DMS114 treated with DMSO at 0.1 percent for 48 hours (cell line): ENCODE data around the gene NLRP9.
"Not testable (repeated sequence)": the region's sequence is repeated elsewhere in the genome, so short reads cannot be mapped to it uniquely, and the experiment has no call there.

ENCODE experiments used
- DNase-seq: peaks from one replicate; lab custom pipeline; 2025; ENCODE audit not compliant: unreplicated experiment; lab: John Stamatoyannopoulos, UW

NLRP9 gene

GRCh38 chr19:55738302-55738701 is at the start of gene NLRP9:
Gene NLRP9 (minus strand): TSS chr19:55738402. CDS start chr19:55738374, 28 bp downstream.
- DNase-seq, result no peak

DNA sequence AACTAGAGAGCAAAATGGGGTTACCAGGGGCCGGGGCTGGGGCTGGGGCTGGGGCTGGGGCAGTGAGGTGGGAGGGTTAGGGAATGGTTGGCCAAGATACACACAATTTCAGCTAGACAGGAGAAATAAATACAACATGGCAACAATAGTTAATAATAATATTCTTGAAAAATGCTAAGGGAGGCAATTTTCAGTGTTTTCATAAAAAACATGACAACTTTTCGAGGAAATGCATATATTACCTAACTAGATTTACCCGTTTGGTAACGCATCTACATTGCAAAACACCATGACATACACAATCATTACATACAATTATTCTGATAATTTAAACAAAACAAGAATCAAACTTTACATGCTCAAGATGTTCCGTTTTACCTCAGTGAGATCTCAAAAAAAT is 42.9 kb upstream of the NLRP9 start:
- DNase-seq, result no peak

DNA sequence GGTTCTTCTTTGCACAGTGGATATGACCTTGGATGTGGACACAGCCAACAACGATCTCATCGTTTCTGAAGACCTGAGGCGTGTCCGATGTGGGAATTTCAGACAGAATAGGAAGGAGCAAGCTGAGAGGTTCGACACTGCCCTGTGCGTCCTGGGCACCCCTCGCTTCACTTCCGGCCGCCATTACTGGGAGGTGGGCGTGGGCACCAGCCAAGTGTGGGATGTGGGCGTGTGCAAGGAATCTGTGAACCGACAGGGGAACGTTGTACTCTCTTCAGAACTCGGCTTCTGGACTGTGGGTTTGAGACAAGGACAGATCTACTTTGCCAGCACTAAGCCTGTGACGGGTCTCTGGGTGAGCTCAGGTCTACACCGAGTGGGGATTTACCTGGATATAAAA is 40.1 kb upstream of the NLRP9 start:
- DNase-seq, result no peak

DNA sequence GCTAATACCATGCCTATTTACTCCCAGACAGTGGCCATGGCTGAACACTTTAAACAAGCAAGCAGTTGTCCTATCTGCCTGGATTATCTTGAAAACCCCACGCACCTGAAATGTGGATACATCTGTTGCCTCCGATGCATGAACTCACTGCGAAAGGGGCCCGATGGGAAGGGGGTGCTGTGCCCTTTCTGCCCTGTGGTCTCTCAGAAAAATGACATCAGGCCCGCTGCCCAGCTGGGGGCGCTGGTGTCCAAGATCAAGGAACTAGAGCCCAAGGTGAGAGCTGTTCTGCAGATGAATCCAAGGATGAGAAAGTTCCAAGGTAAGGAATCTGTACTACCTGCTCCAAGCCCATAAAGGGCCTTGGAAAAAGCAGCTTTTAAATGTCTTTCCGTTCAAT is 39.3 kb upstream of the NLRP9 start:
- DNase-seq, result no peak

GRCh38 chr19:55769632-55770031 is 31.4 kb upstream of the NLRP9 start:
- not testable (repeated sequence) for DNase-seq

DNA sequence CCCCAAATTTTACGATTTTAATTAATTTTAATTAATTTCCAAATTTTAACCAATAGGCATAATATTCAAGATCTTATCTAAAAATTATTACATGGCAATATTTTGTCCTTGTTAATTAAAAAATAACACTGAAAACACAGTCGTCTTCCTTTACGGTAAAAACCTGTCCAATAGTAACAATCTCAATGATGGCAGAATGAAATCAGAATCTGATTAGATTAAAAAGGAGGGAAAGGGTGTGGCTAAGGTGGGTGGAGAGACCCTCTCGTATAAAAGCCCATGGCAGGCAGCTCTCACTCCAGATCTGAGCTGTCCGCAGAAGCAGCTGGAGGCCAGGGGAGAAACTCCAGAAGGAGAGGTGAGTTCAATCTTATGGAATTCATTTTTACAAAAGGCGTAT is 30.6 kb upstream of the NLRP9 start, which contains the start of gene RFPL4AL1:
TSS of gene RFPL4AL1 (plus strand) at position 301 of the 400 bp plus-strand sequence. CDS start 2,687 bp downstream, outside the sequence.
- DNase-seq, result not testable (repeated sequence)

DNA sequence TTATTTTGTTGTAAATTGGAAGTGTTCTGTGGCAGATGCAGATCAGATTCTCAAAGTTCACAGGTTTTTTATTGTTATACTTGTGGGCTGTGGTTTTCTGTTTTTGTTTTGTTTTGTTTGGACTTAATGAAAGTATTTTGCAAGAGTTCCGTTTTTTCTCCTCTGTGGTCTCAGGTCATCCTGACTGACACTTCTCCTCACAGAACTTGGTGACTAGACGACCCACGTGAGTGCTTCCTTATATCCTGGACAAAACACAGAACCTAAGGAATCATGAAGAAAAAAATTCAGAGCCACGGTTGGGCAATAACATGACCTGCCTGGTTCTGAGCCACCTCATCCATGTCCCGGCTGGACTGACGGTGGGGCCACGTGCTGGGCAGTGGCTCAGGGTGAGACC is 28.3 kb upstream of the NLRP9 start:
- DNase-seq, result no peak

DNA sequence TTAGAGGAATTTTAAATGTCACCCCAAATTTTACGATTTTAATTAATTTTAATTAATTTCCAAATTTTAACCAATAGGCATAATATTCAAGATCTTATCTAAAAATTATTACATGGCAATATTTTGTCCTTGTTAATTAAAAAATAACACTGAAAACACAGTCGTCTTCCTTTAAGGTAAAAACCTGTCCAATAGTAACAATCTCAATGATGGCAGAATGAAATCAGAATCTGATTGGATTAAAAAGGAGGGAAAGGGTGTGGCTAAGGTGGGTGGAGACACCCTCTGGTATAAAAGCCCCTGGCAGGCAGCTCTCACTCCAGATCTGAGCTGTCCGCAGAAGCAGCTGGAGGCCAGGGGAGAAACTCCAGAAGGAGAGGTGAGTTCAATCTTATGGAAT is 20.6 kb upstream of the NLRP9 start, which contains the start of gene RFPL4A:
TSS of gene RFPL4A (plus strand) at position 301 of the 400 bp plus-strand sequence. CDS start 2,704 bp downstream, outside the sequence.
- DNase-seq, result not testable (repeated sequence)

- DNase-seq, result not testable (repeated sequence)
Observed at GRCh38 chr19:55756808-55757207, 18.6 kb upstream of the NLRP9 start.

DNA sequence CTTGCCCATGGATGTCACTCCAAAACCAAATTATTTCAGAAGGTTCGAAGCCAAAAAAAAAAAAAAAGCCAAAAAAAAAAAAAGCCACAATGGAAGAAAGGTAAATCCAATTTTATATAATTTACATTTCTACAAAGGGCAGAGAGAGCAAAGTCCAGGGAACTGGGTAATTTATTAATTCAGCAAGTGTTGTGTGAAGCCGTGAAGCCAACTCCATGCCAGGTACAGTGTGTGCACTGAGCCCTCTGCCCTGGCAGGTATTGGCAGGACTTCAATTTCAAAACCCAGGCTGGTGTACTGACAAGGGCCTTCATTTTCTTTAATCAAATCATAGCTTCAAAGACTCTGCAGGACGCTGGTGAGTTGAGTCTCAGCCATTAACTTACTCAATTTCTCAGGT is 15.2 kb upstream of the NLRP9 start:
- no peak for DNase-seq

DNA sequence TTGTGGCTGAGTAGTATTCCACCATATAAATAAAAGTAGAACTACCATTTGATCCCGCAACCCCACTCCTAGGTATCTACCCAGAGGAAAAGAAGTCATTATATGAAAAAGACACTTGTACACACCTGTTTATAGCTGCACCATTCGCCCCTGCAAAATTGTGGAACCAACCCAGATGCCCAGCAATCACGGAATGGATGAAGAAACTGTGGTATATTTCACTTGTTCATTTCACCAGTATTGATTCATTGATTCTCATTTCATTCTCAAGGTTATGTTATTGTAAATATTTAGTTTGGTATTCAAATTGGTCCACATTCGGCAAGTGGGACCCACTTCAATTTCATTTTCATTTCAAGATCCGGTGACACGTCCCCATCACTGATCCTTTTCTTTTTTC is 12.5 kb upstream of the NLRP9 start:
- DNase-seq, result no peak

DNA sequence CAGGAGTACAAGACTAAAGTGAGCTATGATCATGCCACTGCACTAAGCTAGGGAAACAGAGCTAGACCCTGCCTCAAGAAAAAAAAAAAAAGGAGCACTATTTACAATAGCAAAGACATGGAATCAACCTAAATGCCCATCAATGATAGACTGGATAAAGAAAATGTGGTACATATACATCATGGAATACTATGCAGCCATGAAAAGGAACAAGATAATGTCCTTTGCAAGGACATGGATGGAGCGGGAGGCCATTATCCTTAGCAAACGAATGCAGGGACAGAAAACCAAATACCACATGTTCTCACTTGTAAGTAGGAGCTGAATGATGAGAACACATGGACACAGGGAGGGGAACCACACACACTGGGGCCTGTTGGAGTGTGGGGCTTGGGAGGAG is 7.8 kb downstream of the NLRP9 start:
- not testable (repeated sequence) for DNase-seq

DNA sequence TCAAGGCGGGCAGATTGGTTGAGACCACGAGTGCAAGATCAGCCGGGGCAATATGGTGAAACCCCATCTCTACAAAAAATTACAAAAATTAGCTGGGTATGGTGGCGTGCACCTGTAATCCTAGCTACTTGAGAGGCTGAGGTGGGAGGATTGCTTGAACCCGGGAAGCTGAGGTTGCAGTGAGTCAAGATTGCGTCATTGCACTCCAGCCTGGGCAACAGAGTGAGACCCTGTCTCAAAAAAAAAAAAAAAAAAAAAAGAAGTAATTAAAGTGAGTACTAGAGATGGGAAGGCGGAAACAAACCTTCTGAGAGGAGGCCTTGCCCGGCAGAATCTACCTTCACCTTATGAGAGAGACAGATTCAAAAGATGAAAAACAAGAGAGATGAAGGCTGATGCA is 14.7 kb downstream of the NLRP9 start:
- no peak for DNase-seq

GRCh38 chr19:55720801-55721200 is 17.4 kb downstream of the NLRP9 start:
- DNase-seq, result no peak

- no peak for DNase-seq
Observed at GRCh38 chr19:55720214-55720746, 17.9 kb downstream of the NLRP9 start.

DNA sequence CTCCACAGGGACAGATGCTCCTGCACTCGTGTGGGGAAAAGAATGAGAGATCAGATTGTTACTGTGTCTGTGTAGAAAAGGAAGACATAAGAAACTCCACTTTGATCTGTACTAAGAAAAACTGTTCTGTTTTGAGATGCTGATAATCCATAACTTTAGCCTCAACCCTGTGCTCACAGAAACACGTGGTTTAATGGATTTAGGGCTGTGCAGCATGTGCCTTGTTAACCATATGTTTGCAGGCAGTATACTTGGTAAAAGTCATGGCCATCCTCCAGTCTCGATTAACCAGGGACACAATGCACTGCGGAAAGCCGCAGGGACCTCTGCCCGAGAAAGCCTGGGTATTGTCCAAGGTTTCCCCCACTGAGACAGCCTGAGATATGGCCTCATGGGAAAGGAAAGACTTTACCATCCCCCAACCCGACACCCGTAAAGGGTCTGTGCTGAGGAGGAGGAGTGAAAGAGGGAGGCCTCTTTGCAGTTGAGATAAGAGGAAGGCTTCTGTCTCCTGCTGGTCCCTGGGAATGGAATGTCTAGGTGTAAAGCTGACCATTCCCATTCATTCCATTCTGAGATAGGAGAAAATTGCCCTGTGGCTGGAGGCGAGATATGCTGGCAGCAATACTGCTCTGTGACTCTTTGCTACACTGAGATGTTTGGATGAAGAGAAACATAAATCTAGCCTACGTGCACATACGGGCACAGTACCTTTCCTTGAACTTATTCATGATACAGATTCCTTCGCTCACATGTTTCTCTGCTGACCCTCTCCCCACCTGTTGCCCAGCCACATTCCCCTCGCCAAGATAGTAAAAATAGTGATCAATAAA is 20.1 kb downstream of the NLRP9 start:
- DNase-seq, result not testable (repeated sequence)

DNA sequence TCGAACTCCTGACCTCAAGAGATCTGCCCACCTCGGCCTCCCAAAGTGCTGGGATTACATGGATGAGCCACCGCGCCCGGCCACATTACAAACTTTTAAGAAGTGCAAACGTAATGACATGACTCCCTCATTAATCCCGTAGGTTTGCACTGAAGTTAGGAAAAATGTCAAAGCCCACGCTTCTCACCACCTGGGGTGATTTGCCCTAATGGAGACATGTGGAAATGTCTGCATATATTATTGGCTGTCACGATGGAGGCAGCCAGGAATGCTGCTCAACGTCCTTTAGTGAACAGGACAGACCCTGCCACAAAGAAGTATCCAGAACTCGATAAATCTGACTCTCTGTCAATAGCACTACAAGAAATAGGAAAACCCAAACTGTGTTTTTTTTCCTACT is 21.0 kb downstream of the NLRP9 start:
- no peak for DNase-seq

DNA sequence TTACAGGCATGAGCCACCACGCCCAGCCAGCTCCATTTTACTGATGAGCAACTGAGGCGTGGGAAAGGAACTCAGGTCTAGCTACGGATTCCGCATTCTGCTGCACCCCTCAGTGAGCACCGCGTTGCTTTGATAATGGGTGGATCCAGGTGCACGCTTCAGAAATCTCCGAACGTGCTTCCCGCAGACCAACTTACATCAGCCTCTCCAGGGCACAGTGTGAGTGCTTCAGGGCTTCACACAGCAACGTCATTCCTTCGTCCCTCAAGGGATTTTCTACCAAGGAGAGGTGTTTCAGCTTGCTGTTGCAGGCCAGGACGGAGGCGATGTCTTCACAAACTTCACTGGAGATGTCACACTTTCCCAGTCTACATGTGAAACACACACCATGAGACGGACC is 21.7 kb downstream of the NLRP9 start:
- no peak for DNase-seq

DNA sequence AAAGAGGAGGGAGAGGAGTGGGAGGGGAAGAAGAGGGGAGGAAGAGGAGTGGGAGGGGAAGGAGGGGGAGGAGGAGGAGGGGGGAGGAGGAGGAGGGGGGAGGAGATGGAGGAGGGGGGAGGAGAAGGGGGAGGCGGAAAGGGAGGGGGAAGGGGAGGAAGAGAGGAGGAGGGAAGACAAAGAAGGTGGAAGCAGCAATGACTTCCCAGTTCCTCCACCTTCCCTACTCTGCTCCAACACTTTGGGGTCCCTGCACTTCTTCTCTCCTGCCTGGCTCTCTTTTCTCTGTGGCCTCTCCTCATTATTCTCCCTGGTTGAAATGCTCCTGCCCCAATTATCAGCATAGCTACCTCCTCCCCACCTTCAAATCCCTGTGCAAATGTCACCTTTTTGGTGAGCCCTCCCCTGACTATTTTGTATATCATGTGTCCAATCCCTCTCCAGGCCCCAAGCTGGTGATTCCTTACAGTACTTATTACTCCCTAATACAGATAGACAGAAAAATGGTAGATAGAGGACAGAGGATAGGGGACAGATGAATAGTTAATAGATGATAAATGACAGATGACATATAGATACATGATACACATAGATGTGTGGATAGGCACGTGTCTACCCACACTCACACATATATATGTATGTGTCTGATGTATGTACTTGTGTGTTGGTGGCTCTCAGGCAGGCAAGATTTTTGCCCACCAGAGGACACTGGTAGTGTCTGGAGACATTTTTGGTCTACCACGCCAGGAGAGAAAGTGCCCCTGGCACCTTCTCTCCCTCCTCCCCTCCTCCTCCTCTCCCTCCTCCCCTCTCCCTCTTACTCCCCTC is 25.2 kb downstream of the NLRP9 start:
- no peak for DNase-seq

DNA sequence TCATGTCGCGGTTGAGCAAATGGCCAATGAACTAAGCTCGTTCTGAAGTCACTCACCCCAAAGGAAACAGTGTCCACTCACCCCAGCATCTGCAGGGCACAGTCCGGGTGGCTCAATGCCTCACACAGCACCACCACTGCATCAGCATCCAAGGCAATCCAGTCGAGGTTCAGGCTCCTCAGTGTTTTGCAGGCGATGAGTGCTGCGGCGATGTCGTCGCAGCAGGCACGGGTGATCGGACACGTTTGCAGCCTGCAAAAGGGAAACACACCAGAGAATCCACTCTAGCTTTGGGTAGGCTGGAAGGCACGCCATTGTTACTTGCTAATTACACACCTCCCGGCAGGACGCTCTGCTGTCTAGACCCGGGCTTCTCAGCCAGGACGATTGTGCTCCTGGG is 26.5 kb downstream of the NLRP9 start:
- no peak for DNase-seq

DNA sequence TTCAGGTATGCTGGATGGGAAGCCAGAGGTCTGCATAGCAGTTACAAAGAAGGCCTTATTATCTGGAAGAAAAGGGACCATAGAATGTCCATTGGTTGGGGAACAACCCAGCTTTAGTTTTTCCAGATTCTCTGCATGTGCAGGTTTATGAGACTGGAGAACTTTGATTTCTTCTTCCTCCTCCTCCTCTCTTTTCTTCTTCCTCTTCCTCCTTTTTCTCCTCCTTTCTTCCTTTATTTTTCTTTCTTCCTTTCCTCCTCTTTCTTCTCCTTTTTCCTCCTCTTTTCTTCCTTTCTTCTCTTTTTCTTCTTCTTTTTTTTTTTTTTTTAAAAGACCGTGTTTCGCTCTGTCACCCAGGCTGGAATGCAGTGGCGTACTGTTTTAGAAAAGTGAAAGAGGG is 32.2 kb downstream of the NLRP9 start:
- DNase-seq, result no peak
